Stomach (tissue), 9 donors: ENCODE measurements around the gene CBX2. TPM values are rescaled to one million over a fixed set of nuclear protein-coding genes. Genes with fewer than 3 reads are reported as not detected.

ENCODE experiments used
- DNase-seq, 2 donors: peaks; one replicate each; pipeline versions ENCODE4 v3.0.0 to v3.0.0-alpha.2; 2013 to 2019
- H3K27ac ChIP-seq, 5 donors: fragments of 200-600 bp in 4 of 5; sonication (generic) in 4 of 5; one replicate each; pipeline ENCODE4 v1.5.1; 2013 to 2019; ENCODE audit warnings: mild to moderate bottlenecking in 1 of 5, moderate library complexity in 1 of 5
- H3K27me3 ChIP-seq, 3 donors: fragments of 200-600 bp; sonication (generic); one replicate each; pipeline ENCODE4 v1.5.1; 2017 to 2019; ENCODE audit warnings: mixed run types in 1 of 3
- H3K36me3 ChIP-seq, 4 donors: fragments of 200-600 bp; sonication (generic); 1 replicate in 3 of 4; 2 replicates in 1 of 4; pipeline ENCODE4 v1.5.1; 2016 to 2019
- H3K4me1 ChIP-seq, 4 donors: fragments of 200-600 bp; sonication (generic); one replicate each; pipeline ENCODE4 v1.5.1; 2016 to 2019
- H3K4me3 ChIP-seq, 4 donors: fragments of 200-600 bp; sonication (generic) in 3 of 4; one replicate each; pipeline ENCODE4 v1.5.1; 2016 to 2019; ENCODE audit warnings: mild to moderate bottlenecking in 1 of 4
- H3K9me3 ChIP-seq, 4 donors: fragments of 200-600 bp; sonication (generic); one replicate each; pipeline ENCODE4 v1.5.1; 2016 to 2019
- CTCF ChIP-seq, 7 experiments: fragments of 450-650 bp in 4 of 7; fragments of 200-600 bp in 3 of 7; sonication (generic) in 3 of 7; IDR thresholded peaks; one replicate each; pipeline ENCODE4 v1.5.1; 2016 to 2019; ENCODE audit warnings: antibody characterized with exemption in 7 of 7, control low read depth in 2 of 7, mild to moderate bottlenecking in 1 of 7
- EP300 ChIP-seq: sonication (generic); formaldehyde crosslinking; IDR thresholded peaks from one replicate; pipeline ENCODE4 v1.6.1; 2017; ENCODE audit warnings: antibody characterized with exemption
- POLR2A ChIP-seq, 4 donors: fragments of 450-650 bp; IDR thresholded peaks; one replicate each; pipeline ENCODE4 v1.6.1; 2016; ENCODE audit warnings: antibody characterized with exemption in 4 of 4, control low read depth in 2 of 4, mild to moderate bottlenecking in 1 of 4, moderate library complexity in 1 of 4
- POLR2AphosphoS5 ChIP-seq, 3 donors: sonication (generic); formaldehyde crosslinking; IDR thresholded peaks; one replicate each; pipeline ENCODE4 v1.6.1; 2016; ENCODE audit warnings: antibody characterized with exemption in 3 of 3
- WGBS, 5 donors: extraction: QIAGEN DNeasy Blood & Tissue Kit in 3 of 5; methylation state at CpG; one replicate each; pipeline versions ENCODE4 v1.1.5 to v1.1.7; 2013 to 2018; 5-methylcytosine and 5-hydroxymethylcytosine counted together
- intact Hi-C: fragments of 100-400 bp; cut with DNase I; formaldehyde crosslinking; loops from one replicate; pipeline ENCODE4 v1.15.1; 2023; ENCODE audit warnings: low total_unique reads
- polyA plus RNA-seq, 3 donors: library from polyadenylated mRNA; stranded (reverse); fragments of 200-250 nt; gene quantifications; one replicate each; pipeline ENCODE4 v1.2.3, GENCODE V29; 2013
- total RNA-seq, 5 donors: library from RNA; depleted of rRNA; stranded (reverse); fragments of >200 nt; gene quantifications; one replicate each; pipeline versions ENCODE4 v1.1.0 to v1.2.3, GENCODE V29; 2014 to 2016
- donor health status: healthy with polysubstance abuse.
- donor health status: Bipolar disorder and iron deficiency.
- donor health status: healthy.

Gene CBX2
- total and polyA plus RNA-seq, 8 donors: under 0.01 to 1.3 (median 1.0) TPM; not detected in 3

GRCh38 chr17:79808763-79809529 lies 31.0 kb downstream of the CBX2 start:
- DNase-seq: peak; percentile 66 to 87
- Histone ChIP-seq H3K4me1 (peaks cover 47 to 64% (median 57%) of the 10 kb centered on the region in 4 donors), H3K9me3 (no peaks in the 10 kb centered on the region), H3K4me3 (no peak overlapping the region), H3K27ac (no peak overlapping the region), H3K36me3 (no peaks in the 10 kb centered on the region), H3K27me3 (peaks cover 77 to 100% (median 98%) of the 10 kb centered on the region in 3 donors)
- TF ChIP-seq CTCF (IDR thresholded peaks at IDR 0.05): peak in 4 of 7 experiments; percentile 11 to 80 (median 38)
- peak in 1 of 3 donors; percentile 58 for TF ChIP-seq POLR2AphosphoS5 (IDR thresholded peaks at IDR 0.05)
- TF ChIP-seq EP300: no peak
- TF ChIP-seq POLR2A (IDR thresholded peaks at IDR 0.05): no peak
- WGBS, 5 donors: 16 to 34% (median 19%) methylated on average over 8 to 20 of the region's 20 CpGs
- intact Hi-C loops: loop anchor here (10.0 kb wide), 2 partner anchors 106 to 186 kb away; no protein-coding TSS in a partner anchor

- TF ChIP-seq EP300: no peak
- DNase-seq: peak; percentile 67 to 73
- Histone ChIP-seq H3K27ac (no peak overlapping the region), H3K36me3 (no peaks in the 10 kb centered on the region), H3K9me3 (no peaks in the 10 kb centered on the region), H3K4me3 (peak overlapping the region in 2 of 4 donors; percentile 12 to 24), H3K27me3 (peaks cover 77 to 100% (median 98%) of the 10 kb centered on the region in 3 donors), H3K4me1 (peaks cover 54 to 64% (median 57%) of the 10 kb centered on the region in 4 donors)
- 2 to 8% (median 4%) methylated on average over 25 to 40 of the region's 40 CpGs for WGBS, 5 donors
- intact Hi-C loops: loop anchor here (10.0 kb wide), 2 partner anchors 105 to 185 kb away; no protein-coding TSS in a partner anchor
These were observed 31.7 kb downstream of the CBX2 start for GRCh38 chr17:79809530-79810129.

- Histone ChIP-seq H3K9me3 (no peaks in the 10 kb centered on the region), H3K4me1 (peaks cover 61 to 70% (median 63%) of the 10 kb centered on the region in 4 donors), H3K27me3 (peaks cover 77 to 100% (median 98%) of the 10 kb centered on the region in 3 donors), H3K27ac (no peak overlapping the region), H3K36me3 (no peaks in the 10 kb centered on the region), H3K4me3 (peak overlapping the region in 3 of 4 donors; percentile 12 to 33 (median 12))
- DNase-seq: peak; percentile 84 to 95
- TF ChIP-seq POLR2A (IDR thresholded peaks at IDR 0.05): no peak
- no peak for TF ChIP-seq POLR2AphosphoS5 (IDR thresholded peaks at IDR 0.05)
- no peak for TF ChIP-seq CTCF (IDR thresholded peaks at IDR 0.05)
- TF ChIP-seq EP300: no peak
- intact Hi-C loops: no loop called here
- WGBS, 5 donors: 1 to 3% (median 2%) methylated on average over 36 to 79 of the region's 79 CpGs
These were observed 32.4 kb downstream of the CBX2 start for GRCh38 chr17:79810130-79811010.

DNA sequence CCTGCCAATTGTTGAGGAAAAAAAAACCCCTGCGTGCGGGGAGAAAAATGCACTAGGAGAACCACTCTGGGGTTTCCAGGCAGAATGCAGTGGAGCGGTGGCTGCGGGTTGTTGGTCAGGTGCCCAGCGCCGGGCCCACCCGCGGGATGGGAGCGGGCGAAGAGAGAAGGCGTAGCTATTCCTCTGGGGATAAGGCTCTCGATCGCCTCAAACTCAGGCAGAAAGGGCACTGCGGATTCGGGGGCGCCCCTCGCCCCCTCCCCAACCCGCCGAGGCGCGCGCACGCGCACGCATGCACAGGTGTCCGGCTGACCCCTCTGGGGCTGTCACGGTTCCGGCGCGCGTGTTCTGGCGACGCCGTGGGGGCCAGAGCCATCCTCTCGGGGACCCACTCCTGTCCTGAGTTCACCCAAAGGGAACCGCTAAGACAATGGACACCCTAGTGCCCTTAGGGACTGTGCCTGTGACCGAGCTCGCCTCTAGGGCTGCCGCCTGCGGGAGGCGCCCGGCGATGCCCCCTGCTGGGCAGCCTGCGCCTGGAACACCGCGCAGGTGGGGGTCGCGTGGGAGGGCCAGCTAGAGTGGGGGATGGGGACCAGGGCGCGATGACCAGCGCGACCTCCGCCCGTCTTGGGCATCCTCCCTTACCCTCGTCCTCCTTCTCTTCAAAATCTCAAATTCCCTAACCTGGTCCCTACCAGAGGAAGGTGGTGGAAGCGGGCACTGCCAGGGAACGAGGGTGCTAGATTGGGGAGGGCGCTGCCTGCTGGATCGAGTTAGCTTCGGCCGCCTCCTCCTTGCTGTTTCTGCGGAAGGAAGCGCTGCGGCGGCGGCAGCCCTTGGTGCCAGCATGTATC lies 33.3 kb downstream of the CBX2 start:
- H3K36me3 ChIP-seq: no peaks in the 10 kb centered on the region
- DNase-seq: peak in 1 of 2 donors; percentile 82
- no peaks in the 10 kb centered on the region for H3K9me3 ChIP-seq
- H3K27ac ChIP-seq: no peak overlapping the region
- intact Hi-C loops: no loop called here
- peaks cover 75 to 100% (median 98%) of the 10 kb centered on the region in 3 donors for H3K27me3 ChIP-seq
- H3K4me3 ChIP-seq: peak overlapping the region in 1 of 4 donors; percentile 19
- WGBS, 5 donors: 2 to 3% (median 2%) methylated on average over 36 to 66 of the region's 66 CpGs
- TF ChIP-seq CTCF (IDR thresholded peaks at IDR 0.05): peak in 3 of 7 experiments; percentile 21 to 59 (median 28)
- no peak for TF ChIP-seq POLR2AphosphoS5 (IDR thresholded peaks at IDR 0.05)
- peaks cover 65 to 75% (median 67%) of the 10 kb centered on the region in 4 donors for H3K4me1 ChIP-seq
